HG03558 (cell line): Measurements from ENCODE around the gene ZBTB7A.
"Not testable (repeated sequence)": the region's sequence is repeated elsewhere in the genome, so short reads cannot be mapped to it uniquely, and the experiment has no call there.

Source experiments
- ATAC-seq: cut with Tn5 transposase; IDR thresholded peaks from one replicate; pipeline ENCODE4 v1.9.1; 2021; ENCODE audit warnings: moderate number of reproducible peaks; ENCODE audit not compliant: unreplicated experiment; ENCODE audit errors: extremely low read depth

The ZBTB7A gene

DNA sequence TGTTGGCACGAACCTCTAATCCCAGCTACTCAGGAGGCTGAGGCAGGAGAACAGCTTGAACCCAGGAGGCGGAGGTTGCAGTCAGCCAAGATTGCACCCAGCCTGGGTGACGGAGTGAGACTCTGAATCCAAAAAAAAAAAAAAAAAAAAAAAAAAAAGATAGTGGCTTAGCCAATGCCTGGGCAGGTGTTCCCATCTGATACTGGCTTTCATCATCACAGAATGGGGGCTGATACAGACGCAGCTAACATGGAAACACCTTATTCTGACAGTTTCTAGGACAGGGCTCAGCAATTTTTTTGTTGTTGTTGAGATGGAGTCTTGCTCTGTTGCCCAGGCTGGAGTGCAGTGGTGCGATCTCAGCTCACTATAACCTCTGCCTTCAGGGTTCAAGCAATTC lies 65.9 kb downstream of the ZBTB7A start:
- ATAC-seq, result not testable (repeated sequence)

DNA sequence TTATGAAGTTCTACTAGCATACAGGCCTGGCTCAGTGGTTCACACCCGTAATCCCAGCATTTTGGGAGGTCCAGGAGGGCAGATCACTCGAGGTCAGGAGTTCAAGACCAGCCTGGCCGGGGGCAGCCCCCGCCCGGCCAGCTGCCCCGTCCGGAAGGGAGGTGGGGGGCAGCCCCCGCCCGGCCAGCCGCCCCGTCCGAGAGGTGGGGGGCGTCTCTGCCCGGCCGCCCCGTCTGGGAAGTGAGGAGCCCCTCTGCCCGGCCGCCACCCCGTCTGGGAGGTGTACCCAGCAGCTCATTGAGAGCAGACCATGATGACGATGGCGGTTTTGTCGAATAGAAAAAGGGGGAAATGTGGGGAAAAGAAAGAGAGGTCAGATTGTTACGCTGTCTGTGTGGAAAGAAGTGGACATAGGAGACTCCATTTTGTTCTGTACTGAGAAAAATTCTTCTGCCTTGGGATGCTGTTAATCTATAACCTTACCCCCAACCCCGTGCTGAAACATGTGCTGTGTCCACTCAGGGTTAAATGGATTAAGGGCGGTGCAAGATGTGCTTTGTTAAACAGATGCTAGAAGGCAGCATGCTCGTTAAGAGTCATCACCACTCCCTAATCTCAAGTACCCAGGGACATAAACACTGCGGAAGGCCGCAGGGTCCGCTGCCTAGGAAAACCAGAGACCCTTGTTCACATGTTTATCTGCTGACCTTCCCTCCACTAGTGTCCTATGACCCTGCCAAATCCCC lies 67.9 kb downstream of the ZBTB7A start:
- ATAC-seq, result not testable (repeated sequence)

DNA sequence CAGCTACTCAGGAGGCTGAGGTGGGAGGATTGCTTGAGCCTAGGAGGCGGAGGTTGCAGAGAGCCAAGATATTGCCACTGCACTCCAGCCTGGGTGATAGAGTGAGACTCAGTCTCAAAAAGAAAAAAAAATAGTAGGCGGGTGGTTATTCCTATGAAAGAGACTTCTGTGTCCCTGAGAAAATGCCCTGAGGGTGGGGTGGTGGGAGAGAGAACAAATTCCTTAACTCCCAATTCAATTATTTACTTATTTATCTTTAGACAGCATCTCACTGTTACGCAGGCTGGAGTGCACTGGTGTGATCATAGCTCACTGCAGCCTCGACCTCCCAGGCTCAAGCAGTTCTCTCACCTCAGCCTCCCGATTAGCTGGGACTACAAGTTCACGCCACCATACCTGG lies 71.1 kb downstream of the ZBTB7A start:
- ATAC-seq, result no peak
